Gastroesophageal sphincter (tissue), 4 donors: Measurements from ENCODE around the gene GTF2F2. TPM values are rescaled to one million over a fixed set of nuclear protein-coding genes. Genes with fewer than 3 reads are reported as not detected.
A peak's percentile ranks its signal among the peaks of the same experiment; 100 is the strongest.

Source experiments
- ATAC-seq: fragments of 150-250 bp; one replicate; pipeline ENCODE4 v1.9.1; 2016; ENCODE audit warnings: mild to moderate bottlenecking, moderate library complexity
- H3K27ac ChIP-seq, 4 donors: fragments of 200-600 bp; sonication (generic) in 3 of 4; 1 replicate in 3 of 4; 2 replicates in 1 of 4; pipeline ENCODE4 v1.5.1; 2016 to 2019
- H3K27me3 ChIP-seq: fragments of 200-600 bp; sonication (generic); one replicate; pipeline ENCODE4 v1.5.1; 2019
- H3K36me3 ChIP-seq, 2 donors: fragments of 200-600 bp; sonication (generic); one replicate each; pipeline ENCODE4 v1.5.1; 2019; ENCODE audit warnings: control low read depth in 1 of 2
- H3K4me1 ChIP-seq, 3 donors: fragments of 200-600 bp; sonication (generic); 1 replicate in 2 of 3; 2 replicates in 1 of 3; pipeline ENCODE4 v1.5.1; 2016 to 2019; ENCODE audit warnings: control low read depth in 2 of 3
- H3K4me3 ChIP-seq, 2 donors: fragments of 200-600 bp; sonication (generic); one replicate each; pipeline ENCODE4 v1.5.1; 2019; ENCODE audit warnings: mild to moderate bottlenecking in 1 of 2, moderate library complexity in 1 of 2
- H3K9me3 ChIP-seq, 3 donors: fragments of 200-600 bp; sonication (generic); one replicate each; pipeline ENCODE4 v1.5.1; 2017 to 2019; ENCODE audit warnings: control low read depth in 2 of 3
- CTCF ChIP-seq, 4 experiments: fragments of 200-600 bp in 2 of 4; fragments of 450-650 bp in 2 of 4; sonication (generic) in 1 of 4; IDR thresholded peaks; one replicate each; pipeline ENCODE4 v1.5.1; 2017 to 2019; ENCODE audit warnings: antibody characterized with exemption in 4 of 4, mild to moderate bottlenecking in 2 of 4, moderate library complexity in 2 of 4
- EP300 ChIP-seq: sonication (generic); formaldehyde crosslinking; IDR thresholded peaks from one replicate; pipeline ENCODE4 v1.6.1; 2017; ENCODE audit warnings: antibody characterized with exemption, mild to moderate bottlenecking
- POLR2A ChIP-seq, 2 donors: fragments of 450-650 bp; IDR thresholded peaks; one replicate each; pipeline ENCODE4 v1.6.1; 2017; ENCODE audit warnings: antibody characterized with exemption in 2 of 2, mild to moderate bottlenecking in 2 of 2, moderate library complexity in 1 of 2
- POLR2AphosphoS5 ChIP-seq: sonication (generic); formaldehyde crosslinking; IDR thresholded peaks from one replicate; pipeline ENCODE4 v1.6.1; 2017; ENCODE audit warnings: antibody characterized with exemption
- WGBS, 2 donors: methylation state at CpG; one replicate each; pipeline ENCODE4 v1.1.5; 2018; ENCODE audit warnings: low coverage in 1 of 2; 5-methylcytosine and 5-hydroxymethylcytosine counted together
- total RNA-seq, 4 donors: library from RNA; depleted of rRNA; stranded (reverse); fragments of >200 nt; gene quantifications; one replicate each; pipeline ENCODE4 v1.1.0, GENCODE V29; 2016

The GTF2F2 gene
- total RNA-seq, 4 donors from 2014 or later: 15.3 to 19.6 (median 17.7) TPM

DNA sequence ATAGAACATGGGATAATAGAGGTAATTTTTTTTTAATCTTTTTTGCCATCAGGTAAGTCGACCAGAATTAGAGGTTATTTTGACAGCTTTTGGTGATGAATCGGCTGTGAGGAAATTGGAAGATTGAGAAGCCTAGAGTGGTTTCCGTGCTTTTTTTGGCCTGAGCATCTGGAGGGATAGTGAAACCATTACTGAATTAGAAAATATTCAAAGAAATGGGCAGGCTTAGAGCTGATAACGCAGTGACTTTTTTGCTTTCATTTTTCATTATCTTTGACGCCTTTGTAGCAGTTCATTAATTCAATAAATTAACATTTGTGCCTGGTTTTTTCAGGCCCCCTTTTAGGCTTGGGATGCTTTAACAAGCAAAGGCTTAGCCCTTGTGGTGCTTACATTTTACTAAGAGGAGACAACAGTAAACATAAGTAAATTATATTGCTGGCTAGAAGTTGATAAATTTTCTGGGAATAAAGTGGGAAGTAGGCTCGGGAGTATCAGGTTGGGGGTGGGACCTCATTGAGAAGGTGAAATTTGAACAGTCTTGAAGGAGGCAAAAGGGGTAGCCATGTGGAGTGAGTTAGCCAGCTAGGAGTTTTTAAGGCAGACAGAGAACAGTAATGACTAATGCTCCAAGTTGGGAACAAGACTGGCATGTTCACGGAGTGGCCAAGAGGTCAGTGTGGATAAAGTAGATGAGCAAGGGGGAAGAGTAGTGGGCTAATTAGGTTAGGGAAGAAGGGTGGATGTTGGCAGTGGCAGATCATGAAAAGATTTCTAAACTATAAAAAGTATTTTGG, 36.5 kb downstream of the GTF2F2 start:
- TF ChIP-seq POLR2AphosphoS5 (no peak), CTCF (IDR thresholded peaks at IDR 0.05) (no peak), EP300 (no peak), POLR2A (IDR thresholded peaks at IDR 0.05) (no peak)
- 78 to 89% methylated on average over 6 to 7 of the region's 7 CpGs for WGBS, 2 donors
- Histone ChIP-seq H3K27ac (no peak overlapping the region), H3K27me3 (no peaks in the 10 kb centered on the region), H3K4me1 (no peaks in the 10 kb centered on the region), H3K36me3 (peaks cover 0 to 27% of the 10 kb centered on the region in 2 donors), H3K4me3 (no peak overlapping the region), H3K9me3 (no peaks in the 10 kb centered on the region)
- no peak for ATAC-seq

GRCh38 chr13:45162194-45162593, 41.9 kb downstream of the GTF2F2 start:
- Histone ChIP-seq H3K4me3 (no peak overlapping the region), H3K4me1 (peaks cover 0 to 8% (median 2%) of the 10 kb centered on the region in 3 donors), H3K36me3 (peaks cover 0 to 20% of the 10 kb centered on the region in 2 donors), H3K9me3 (no peaks in the 10 kb centered on the region), H3K27ac (peak overlapping the region in 3 of 4 donors; percentile 4 to 46 (median 11)), H3K27me3 (no peaks in the 10 kb centered on the region)
- no peak for ATAC-seq
- TF ChIP-seq CTCF (IDR thresholded peaks at IDR 0.05) (no peak), POLR2AphosphoS5 (no peak), POLR2A (IDR thresholded peaks at IDR 0.05) (no peak), EP300 (no peak)
- WGBS, 2 donors: 83 to 100% methylated on average over 1 of the region's 1 CpG

GRCh38 chr13:45162821-45163220, 42.5 kb downstream of the GTF2F2 start:
- peak overlapping the region in 2 of 4 donors; percentile 4 to 46 for H3K27ac ChIP-seq
- peaks cover 0 to 14% of the 10 kb centered on the region in 2 donors for H3K36me3 ChIP-seq
- H3K27me3 ChIP-seq: no peaks in the 10 kb centered on the region
- 18% methylated on average over 1 of the region's 1 CpG; no CpG with 5 or more reads in 1 of the 2 donors for WGBS, 2 donors
- TF ChIP-seq EP300 (no peak), POLR2AphosphoS5 (no peak), CTCF (IDR thresholded peaks at IDR 0.05) (no peak), POLR2A (IDR thresholded peaks at IDR 0.05) (no peak)
- no peaks in the 10 kb centered on the region for H3K9me3 ChIP-seq
- no peak for ATAC-seq
- peaks cover 0 to 8% (median 2%) of the 10 kb centered on the region in 3 donors for H3K4me1 ChIP-seq
- H3K4me3 ChIP-seq: no peak overlapping the region

DNA sequence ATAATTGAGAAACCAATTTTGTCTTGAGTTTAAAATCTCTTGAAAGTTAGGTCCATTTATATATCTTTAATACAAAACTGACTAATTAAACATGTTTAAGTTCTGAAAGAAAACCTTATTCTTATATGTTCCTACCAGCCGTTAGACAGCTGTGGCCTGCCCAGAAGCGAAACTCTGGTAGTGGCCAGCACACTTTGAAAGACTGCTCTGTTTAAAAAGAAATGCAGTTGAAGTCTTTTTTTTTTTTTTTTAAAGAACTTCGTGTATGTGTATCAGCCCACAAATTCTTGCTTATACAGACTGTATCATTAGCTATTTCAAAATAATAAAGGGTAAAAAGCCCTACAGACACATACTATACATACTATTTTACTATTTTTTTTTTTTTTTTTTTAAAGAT, 46.5 kb downstream of the GTF2F2 start:
- no peak overlapping the region for H3K27ac ChIP-seq
- H3K4me1 ChIP-seq: peaks cover 0 to 15% (median 2%) of the 10 kb centered on the region in 3 donors
- 53 to 77% methylated on average over 3 of the region's 3 CpGs for WGBS, 2 donors
- no peak for TF ChIP-seq CTCF (IDR thresholded peaks at IDR 0.05)
- no peak for TF ChIP-seq EP300
- TF ChIP-seq POLR2AphosphoS5: no peak
- TF ChIP-seq POLR2A (IDR thresholded peaks at IDR 0.05): no peak
- no peaks in the 10 kb centered on the region for H3K9me3 ChIP-seq
- H3K36me3 ChIP-seq: peaks cover 0 to 8% of the 10 kb centered on the region in 2 donors
- H3K4me3 ChIP-seq: no peak overlapping the region
- H3K27me3 ChIP-seq: no peaks in the 10 kb centered on the region
- no peak for ATAC-seq
